Measurements from ENCODE around the gene TEX19.
"Not testable (repeated sequence)": the region's sequence is repeated elsewhere in the genome, so short reads cannot be mapped to it uniquely, and the experiment has no call there.

GRCh38 chr17:82382220-82382932, 23.3 kb downstream of the TEX19 start:
- not testable (repeated sequence) for TF ChIP-seq ELF4 (IDR thresholded peaks at IDR 0.05); BHLHE40 (IDR thresholded peaks at IDR 0.05; ENCODE audit: borderline replicate concordance)

Data from HEK293T (cell line).